ENCODE measurements around the gene APEX1.

DNA sequence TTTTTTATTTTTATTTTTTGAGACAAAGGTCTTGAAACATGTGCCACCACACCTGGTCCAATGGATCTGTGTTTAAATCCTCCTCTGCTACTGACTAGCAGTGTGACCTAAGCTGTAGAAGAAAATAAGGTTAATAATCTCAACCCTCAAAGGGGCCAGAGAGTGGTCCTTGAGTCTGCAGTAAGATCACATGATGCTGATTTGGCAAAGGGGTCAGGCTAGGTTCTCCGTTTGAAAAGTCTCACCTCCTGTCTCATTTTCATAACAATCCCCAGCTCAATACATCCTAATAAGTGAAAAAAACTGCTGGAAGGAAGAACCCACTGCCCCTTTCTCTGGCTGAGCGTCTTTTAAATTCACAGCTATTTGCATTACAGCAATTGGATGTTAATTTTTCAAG lies 33.8 kb upstream of the APEX1 start:
- TF ChIP-seq RAD21 (IDR thresholded peaks at IDR 0.05; ENCODE audit: low read length) (no peak), JUND (IDR thresholded peaks at IDR 0.05) (no peak), SMC3 (IDR thresholded peaks at IDR 0.05; ENCODE audit: low read depth, low read length) (no peak), POLR2AphosphoS5 (IDR thresholded peaks at IDR 0.05; ENCODE audit: low read depth, low read length) (no peak), TAF1 (IDR thresholded peaks at IDR 0.05; ENCODE audit: borderline replicate concordance, low read depth, low read length) (no peak)
- TF ChIP-seq, protein P1, sequence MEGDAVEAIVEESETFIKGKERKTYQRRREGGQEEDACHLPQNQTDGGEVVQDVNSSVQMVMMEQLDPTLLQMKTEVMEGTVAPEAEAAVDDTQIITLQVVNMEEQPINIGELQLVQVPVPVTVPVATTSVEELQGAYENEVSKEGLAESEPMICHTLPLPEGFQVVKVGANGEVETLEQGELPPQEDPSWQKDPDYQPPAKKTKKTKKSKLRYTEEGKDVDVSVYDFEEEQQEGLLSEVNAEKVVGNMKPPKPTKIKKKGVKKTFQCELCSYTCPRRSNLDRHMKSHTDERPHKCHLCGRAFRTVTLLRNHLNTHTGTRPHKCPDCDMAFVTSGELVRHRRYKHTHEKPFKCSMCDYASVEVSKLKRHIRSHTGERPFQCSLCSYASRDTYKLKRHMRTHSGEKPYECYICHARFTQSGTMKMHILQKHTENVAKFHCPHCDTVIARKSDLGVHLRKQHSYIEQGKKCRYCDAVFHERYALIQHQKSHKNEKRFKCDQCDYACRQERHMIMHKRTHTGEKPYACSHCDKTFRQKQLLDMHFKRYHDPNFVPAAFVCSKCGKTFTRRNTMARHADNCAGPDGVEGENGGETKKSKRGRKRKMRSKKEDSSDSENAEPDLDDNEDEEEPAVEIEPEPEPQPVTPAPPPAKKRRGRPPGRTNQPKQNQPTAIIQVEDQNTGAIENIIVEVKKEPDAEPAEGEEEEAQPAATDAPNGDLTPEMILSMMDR (IDR thresholded peaks at IDR 0.05): no peak
- TF ChIP-seq, protein P2, sequence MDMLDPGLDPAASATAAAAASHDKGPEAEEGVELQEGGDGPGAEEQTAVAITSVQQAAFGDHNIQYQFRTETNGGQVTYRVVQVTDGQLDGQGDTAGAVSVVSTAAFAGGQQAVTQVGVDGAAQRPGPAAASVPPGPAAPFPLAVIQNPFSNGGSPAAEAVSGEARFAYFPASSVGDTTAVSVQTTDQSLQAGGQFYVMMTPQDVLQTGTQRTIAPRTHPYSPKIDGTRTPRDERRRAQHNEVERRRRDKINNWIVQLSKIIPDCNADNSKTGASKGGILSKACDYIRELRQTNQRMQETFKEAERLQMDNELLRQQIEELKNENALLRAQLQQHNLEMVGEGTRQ (IDR thresholded peaks at IDR 0.05; ENCODE audit: borderline replicate concordance, low read depth, low read length): no peak

Measured in SK-N-SH (cell line).